VCaP (cell line): Measurements from ENCODE around the gene C2orf76.

Experiments
- H3K27ac ChIP-seq: fragments of 450-650 bp; 2 replicates; pipeline ENCODE4 v1.5.1; 2017
- TF ChIP-seq, protein P1 (sequence below): fragments of 450-650 bp; conservative IDR thresholded peaks from 2 replicates; pipeline ENCODE4 v1.5.1; 2017; ENCODE audit warnings: mild to moderate bottlenecking, moderate library complexity

The C2orf76 gene

DNA sequence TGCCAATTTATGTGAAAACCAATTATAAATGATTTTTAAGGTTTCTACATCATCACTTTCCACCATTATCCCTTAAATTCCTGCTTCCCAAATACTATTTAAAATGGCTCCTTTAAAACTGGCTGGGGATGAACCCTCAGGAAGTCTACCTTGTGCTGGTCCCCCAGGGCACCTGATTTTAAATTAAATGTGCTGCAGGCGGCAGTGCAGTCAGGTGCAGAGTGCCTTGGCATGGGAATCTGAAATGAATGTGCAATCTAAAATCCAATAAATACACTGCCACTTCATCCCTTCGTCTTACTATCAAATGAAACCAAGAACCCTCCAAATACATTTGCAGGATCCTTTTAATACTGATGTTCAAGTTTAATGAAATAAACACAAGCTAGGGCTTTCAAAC, 61.8 kb downstream of the C2orf76 start:
- H3K27ac ChIP-seq, result peak overlapping the region; percentile 64
- TF ChIP-seq, protein P1, sequence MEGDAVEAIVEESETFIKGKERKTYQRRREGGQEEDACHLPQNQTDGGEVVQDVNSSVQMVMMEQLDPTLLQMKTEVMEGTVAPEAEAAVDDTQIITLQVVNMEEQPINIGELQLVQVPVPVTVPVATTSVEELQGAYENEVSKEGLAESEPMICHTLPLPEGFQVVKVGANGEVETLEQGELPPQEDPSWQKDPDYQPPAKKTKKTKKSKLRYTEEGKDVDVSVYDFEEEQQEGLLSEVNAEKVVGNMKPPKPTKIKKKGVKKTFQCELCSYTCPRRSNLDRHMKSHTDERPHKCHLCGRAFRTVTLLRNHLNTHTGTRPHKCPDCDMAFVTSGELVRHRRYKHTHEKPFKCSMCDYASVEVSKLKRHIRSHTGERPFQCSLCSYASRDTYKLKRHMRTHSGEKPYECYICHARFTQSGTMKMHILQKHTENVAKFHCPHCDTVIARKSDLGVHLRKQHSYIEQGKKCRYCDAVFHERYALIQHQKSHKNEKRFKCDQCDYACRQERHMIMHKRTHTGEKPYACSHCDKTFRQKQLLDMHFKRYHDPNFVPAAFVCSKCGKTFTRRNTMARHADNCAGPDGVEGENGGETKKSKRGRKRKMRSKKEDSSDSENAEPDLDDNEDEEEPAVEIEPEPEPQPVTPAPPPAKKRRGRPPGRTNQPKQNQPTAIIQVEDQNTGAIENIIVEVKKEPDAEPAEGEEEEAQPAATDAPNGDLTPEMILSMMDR, result no peak

DNA sequence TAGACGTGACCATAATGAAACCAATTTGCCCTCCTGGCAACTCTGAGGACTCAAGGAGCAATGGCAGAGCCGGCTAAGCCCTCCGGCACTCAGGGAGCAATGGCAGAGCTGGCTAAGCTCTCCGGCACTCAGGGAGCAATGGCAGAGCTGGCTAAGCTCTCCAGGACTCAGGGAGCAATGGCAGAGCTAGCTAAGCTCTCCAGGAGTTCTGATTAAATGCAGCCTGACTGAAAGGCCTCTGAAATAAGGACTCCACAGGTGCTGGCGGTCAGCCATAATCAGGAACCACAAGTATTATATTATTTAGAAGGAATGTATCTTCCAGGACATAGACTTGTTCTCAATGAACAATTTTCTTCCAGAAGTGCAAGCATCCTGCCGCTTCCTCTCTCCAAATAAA, 65.2 kb downstream of the C2orf76 start:
- no peak overlapping the region for H3K27ac ChIP-seq
- TF ChIP-seq, protein P1, result no peak

DNA sequence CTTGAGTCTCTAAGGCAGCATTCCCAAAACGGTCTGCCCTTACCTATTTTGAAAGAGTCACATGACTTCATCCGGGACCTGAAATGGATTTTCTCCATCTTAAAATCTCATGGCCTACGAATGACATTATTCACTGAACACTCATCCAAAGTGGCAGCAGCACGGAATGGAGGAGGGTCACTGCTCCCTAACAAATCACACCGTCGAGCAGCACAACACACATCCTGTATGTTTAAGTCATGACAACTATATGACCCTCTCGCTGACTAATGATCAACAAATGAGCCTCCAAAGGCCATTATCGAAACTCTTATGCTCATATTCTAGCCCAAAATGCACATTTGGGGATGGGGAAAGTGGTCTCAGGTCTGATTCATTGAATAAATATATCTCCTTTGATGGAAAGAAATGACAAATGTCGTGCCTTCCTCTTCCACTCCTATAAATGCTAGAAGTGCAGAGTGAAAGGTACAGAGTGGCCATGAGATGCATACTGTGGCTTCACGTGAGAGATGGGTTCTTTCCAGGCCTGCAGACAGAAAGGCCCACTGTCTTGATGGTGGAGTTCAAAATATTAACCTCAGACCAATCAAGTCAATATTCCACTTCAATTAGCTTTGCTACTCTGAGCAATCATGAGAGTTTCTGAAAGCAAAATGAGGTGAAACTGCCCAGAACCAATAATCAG, 70.8 kb downstream of the C2orf76 start:
- TF ChIP-seq, protein P1, result no peak
- H3K27ac ChIP-seq, result no peak overlapping the region

- no peak overlapping the region for H3K27ac ChIP-seq
- TF ChIP-seq, protein P1, result no peak
Measured at GRCh38 chr2:119294671-119295070, 72.0 kb downstream of the C2orf76 start.

DNA sequence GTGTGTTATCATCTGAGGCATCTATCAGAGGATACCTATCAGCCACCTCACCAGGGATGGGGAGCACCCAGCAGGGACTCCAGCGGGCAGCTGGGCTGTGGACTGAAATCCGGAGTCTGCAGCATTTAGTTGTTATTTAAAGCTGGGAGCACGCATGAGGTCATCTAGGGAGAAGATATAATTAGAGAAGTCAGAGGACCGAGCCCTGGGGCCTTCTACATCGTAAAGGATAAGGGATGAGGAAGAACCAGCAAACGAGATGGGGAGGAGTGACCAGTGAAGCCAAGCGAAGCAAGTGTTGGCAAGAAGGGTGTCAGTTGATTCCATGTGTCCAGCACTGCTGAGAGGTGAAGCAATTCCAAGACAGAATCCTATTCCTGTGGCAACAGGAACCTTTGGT, 72.7 kb downstream of the C2orf76 start:
- TF ChIP-seq, protein P1, result no peak
- no peak overlapping the region for H3K27ac ChIP-seq

DNA sequence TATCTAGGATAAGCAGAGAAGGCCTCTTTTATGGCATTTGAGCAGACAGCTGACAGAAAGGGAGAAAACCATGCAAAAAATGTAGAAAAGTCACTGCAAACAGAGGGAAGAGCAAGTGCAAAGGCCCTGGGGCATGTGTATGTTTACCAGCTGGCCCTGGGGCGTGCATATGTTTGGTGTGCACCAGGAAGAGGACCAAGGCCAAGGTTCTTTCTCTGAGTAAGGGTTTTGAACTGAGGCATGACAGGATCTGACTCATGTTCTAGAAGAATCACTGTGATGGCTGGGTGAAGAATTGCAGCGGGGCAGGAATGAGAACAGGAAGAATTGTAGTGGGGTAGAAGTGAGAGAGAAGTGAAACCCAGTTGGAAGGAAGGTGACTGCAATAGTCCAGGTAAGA, 73.4 kb downstream of the C2orf76 start:
- no peak overlapping the region for H3K27ac ChIP-seq

DNA sequence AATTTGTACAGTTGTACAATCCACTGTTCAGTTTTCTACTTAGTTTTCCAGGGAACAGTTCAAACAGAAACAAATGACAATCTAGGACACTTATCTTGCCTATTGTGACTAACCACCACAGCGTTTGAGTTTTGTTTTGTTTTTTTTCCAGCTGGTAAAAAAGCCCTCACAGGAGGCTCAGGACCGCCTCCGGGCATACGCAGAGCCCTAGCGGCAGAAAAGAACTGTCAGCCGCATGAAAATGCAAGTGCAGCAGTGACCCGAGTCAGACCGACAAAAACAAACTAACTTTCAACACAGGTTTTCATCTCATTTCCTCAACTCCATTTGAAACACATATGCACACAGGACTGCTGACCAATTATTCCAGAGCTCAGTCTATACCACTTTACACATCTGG, 74.4 kb downstream of the C2orf76 start:
- peak overlapping the region; percentile 50 for H3K27ac ChIP-seq
- TF ChIP-seq, protein P1, result peak; percentile 63

More for the DNA sequence above, 73.4 kb downstream of the C2orf76 start:
- TF ChIP-seq, protein P1, result no peak
